HUES6 (cell line): Measurements from ENCODE around the gene ZNF366.

Experiments
- H3K27ac ChIP-seq: 2 replicates; pipeline ENCODE4 v1.7.0; 2013; ENCODE audit warnings: low read depth, mild to moderate bottlenecking, low read length, inconsistent platforms
- H3K27me3 ChIP-seq: 2 replicates; pipeline ENCODE4 v1.6.1; 2013; ENCODE audit warnings: low read length; ENCODE audit not compliant: control insufficient read depth, insufficient read depth
- H3K36me3 ChIP-seq: 2 replicates; pipeline ENCODE4 v1.6.1; 2013; ENCODE audit warnings: low read length; ENCODE audit not compliant: control insufficient read depth, insufficient read depth
- H3K4me1 ChIP-seq: 2 replicates; pipeline ENCODE4 v1.6.1; 2013; ENCODE audit warnings: low read length; ENCODE audit not compliant: control insufficient read depth, insufficient read depth
- H3K4me3 ChIP-seq: 2 replicates; pipeline ENCODE4 v1.5.1; 2013; ENCODE audit warnings: low read depth, low read length
- H3K9ac ChIP-seq: one replicate; pipeline ENCODE4 v1.6.1; 2013; ENCODE audit warnings: mild to moderate bottlenecking, low read length
- H3K9me3 ChIP-seq: 2 replicates; pipeline ENCODE4 v1.6.1; 2013; ENCODE audit warnings: low read depth, low read length; ENCODE audit not compliant: control insufficient read depth, insufficient read depth

Gene ZNF366

DNA sequence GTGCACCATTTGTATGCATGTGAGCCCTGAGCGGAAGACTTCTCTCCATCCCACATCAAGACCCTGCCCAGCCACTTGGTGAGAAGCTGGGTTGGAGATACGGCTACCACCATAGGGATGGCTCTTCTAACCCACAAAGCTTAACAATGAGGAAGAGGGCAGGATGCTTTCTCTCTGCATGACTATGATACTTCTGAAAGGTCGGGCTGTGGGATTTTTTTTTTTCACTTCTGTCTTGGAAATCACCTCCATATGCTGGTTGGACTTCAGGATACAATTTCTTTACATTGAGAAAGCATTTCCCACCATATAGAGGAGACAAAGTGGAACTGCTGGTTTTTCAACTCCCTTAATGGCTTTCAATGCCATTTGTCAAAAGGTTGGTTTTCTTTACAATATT is 30.5 kb downstream of the ZNF366 start:
- H3K4me3 ChIP-seq, result no peak overlapping the region
- H3K27ac ChIP-seq, result no peak overlapping the region
- H3K9me3 ChIP-seq, result no peaks in the 10 kb centered on the region
- H3K36me3 ChIP-seq, result no peaks in the 10 kb centered on the region
- no peaks in the 10 kb centered on the region for H3K4me1 ChIP-seq
- no peaks in the 10 kb centered on the region for H3K27me3 ChIP-seq
- no peak overlapping the region for H3K9ac ChIP-seq

DNA sequence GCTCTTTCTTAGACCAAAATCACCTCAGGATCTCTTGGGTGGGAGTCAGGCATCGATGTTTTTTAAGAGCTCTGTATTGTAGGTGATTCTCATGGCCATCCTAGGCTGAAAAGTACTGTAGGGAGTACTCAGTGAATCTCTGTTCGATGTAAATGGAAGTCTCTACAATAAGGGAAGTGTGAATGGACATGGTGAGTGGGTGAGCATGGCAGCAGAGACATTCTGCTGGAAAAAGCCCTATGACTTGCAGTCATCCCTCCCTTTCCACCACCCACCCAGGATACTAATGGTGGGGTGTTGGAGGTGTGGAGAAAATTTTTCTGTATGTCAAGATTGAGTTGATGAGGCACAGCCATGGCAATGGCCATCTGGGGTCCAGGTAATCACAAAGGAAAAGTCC is 30.9 kb downstream of the ZNF366 start:
- H3K9ac ChIP-seq, result no peak overlapping the region
- no peaks in the 10 kb centered on the region for H3K4me1 ChIP-seq
- H3K27ac ChIP-seq, result no peak overlapping the region
- no peaks in the 10 kb centered on the region for H3K36me3 ChIP-seq
- no peaks in the 10 kb centered on the region for H3K27me3 ChIP-seq
- no peaks in the 10 kb centered on the region for H3K9me3 ChIP-seq
- H3K4me3 ChIP-seq, result no peak overlapping the region

DNA sequence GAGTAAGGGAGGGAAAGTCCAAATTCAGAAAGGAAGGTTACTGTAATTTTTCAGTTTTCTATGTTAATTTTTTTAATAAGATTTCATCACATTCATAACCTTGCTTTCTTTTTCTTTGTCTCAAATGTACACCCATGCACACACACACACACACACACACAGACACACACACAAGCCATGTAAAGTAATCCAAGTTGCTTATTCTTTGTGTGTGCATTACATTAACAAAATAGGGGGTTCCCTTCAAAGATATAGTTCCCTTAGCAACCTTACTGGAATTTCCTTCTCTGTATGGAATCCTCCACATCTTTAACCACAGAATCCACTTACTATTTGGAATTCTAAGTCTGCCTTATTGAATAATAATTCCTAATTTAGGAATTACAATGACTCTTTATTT is 32.7 kb downstream of the ZNF366 start:
- Histone ChIP-seq H3K4me3 (no peak overlapping the region), H3K9ac (no peak overlapping the region), H3K4me1 (no peaks in the 10 kb centered on the region), H3K27ac (no peak overlapping the region), H3K9me3 (no peaks in the 10 kb centered on the region), H3K27me3 (no peaks in the 10 kb centered on the region), H3K36me3 (no peaks in the 10 kb centered on the region)

DNA sequence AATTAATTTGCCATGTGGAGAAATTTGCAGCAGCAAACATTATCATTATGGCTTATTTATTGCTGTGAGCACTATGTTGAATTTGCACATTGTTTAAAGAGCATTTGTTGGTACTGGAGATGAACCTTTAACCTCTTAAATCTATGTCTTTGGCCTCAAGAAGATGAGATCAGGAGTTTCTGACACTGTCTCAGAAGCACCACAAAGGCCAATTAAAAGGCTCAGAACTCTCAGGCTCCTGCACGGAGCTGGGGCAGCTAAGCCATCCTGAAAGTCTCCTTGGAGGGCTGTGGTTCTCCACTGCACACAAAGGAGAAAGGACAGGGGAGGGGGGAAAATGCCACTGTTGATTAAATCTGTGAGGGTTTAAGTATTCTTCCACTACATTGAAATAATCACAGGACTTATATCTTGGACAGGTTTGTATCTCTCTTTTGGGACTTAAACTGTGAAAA is 33.1 kb downstream of the ZNF366 start:
- Histone ChIP-seq H3K4me1 (no peaks in the 10 kb centered on the region), H3K36me3 (no peaks in the 10 kb centered on the region), H3K4me3 (no peak overlapping the region), H3K27me3 (no peaks in the 10 kb centered on the region), H3K27ac (no peak overlapping the region), H3K9me3 (no peaks in the 10 kb centered on the region), H3K9ac (no peak overlapping the region)

DNA sequence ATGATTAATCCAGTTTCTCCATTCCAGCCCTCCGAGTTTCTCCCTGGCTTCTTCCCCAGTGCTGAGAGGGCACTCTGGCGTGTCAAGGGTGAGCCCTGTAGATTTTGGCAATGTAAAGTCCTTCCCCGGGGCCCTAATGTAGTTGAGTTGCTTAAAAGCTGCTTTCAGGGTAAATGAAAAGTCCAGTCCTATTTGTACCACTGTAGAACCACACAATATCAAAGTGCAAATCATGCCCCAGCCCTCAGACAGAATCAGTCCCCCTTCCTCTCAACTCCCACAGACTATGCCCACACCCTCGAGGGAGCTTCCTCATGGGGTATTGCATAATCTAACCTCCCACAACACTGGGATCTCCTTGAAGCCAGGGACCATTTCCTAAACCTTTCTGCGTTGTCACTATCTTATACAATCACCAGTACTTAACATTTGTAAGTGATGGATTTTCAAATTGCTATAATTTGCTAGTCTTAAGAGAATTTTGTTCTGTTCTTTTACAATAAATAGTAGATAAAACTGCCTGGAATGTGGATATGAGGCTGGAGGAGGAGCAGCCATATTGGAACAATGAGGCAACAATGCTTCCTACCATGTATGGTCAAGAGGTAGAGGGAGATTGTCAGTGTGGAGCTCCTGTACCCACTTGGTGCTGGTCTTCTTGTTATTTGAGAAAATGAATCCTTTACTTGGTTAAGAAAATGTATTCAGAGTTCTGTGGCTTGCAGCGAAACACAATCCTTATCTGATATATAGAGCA is 34.4 kb downstream of the ZNF366 start:
- Histone ChIP-seq H3K9me3 (no peaks in the 10 kb centered on the region), H3K4me3 (no peak overlapping the region), H3K9ac (no peak overlapping the region), H3K4me1 (no peaks in the 10 kb centered on the region), H3K27ac (no peak overlapping the region), H3K36me3 (no peaks in the 10 kb centered on the region), H3K27me3 (no peaks in the 10 kb centered on the region)

DNA sequence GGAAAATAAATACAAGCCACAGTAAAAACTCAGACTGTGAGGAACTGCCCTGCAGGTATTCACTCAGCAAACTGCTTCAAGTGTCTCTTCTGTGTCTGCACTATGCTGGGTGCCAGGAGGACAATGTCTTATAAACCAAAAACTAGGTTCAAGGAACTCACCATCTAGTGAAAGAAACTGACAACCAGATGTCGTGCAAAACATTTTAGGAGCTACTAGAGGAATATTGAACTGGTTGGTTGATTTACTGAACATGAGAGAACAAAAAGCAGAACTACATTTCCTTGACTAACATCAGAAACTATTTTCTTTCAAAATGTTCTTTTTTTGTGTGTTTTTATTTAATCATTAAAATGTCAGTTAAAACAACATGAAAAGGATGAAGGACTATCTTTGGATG is 35.2 kb downstream of the ZNF366 start:
- H3K4me3 ChIP-seq, result no peak overlapping the region
- no peaks in the 10 kb centered on the region for H3K27me3 ChIP-seq
- no peaks in the 10 kb centered on the region for H3K4me1 ChIP-seq
- H3K27ac ChIP-seq, result no peak overlapping the region
- H3K9ac ChIP-seq, result no peak overlapping the region
- H3K36me3 ChIP-seq, result no peaks in the 10 kb centered on the region
- H3K9me3 ChIP-seq, result no peaks in the 10 kb centered on the region

DNA sequence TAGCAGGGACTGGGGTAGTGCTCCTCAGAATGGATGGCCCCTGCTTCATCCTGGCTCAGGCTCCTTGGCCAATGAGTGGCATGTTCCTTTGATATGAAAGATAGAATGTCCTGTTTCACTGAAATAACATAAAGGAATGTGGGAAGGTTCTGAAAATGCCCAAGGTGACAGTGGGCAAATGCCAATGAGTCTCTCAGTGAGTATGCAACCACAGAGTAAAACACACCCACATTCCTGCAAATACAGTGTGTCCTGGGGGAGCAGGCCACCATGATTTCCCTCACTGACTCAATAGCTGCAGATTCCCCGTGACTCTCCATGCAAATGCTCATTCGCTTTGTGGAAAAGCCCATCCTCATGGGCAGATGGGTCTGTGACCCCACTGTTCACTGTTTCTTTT is 36.4 kb downstream of the ZNF366 start:
- Histone ChIP-seq H3K9me3 (no peaks in the 10 kb centered on the region), H3K27me3 (no peaks in the 10 kb centered on the region), H3K4me1 (no peaks in the 10 kb centered on the region), H3K36me3 (no peaks in the 10 kb centered on the region), H3K27ac (no peak overlapping the region), H3K4me3 (no peak overlapping the region), H3K9ac (no peak overlapping the region)

DNA sequence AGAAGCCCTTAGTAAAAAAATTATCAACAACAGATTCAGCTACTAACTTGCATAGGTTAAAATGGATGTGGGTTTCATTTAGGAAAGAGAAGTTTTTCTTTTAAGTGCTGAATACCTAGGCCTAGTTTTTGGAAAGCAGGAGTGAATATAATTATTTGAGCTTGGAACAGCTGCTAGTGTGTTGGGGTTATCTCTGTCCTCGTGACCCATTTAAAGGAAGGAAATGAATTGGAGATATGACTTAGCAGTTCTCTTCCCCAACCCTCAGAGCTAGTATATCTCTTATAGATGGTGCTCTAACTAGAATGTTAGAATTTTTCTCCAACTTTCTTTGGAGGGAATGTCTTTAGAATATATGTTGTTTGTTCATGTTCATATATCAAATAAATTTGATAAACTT is 38.6 kb downstream of the ZNF366 start:
- no peaks in the 10 kb centered on the region for H3K36me3 ChIP-seq
- no peak overlapping the region for H3K27ac ChIP-seq
- H3K9me3 ChIP-seq, result no peaks in the 10 kb centered on the region
- no peak overlapping the region for H3K9ac ChIP-seq
- H3K4me1 ChIP-seq, result no peaks in the 10 kb centered on the region
- H3K4me3 ChIP-seq, result no peak overlapping the region
- no peaks in the 10 kb centered on the region for H3K27me3 ChIP-seq

DNA sequence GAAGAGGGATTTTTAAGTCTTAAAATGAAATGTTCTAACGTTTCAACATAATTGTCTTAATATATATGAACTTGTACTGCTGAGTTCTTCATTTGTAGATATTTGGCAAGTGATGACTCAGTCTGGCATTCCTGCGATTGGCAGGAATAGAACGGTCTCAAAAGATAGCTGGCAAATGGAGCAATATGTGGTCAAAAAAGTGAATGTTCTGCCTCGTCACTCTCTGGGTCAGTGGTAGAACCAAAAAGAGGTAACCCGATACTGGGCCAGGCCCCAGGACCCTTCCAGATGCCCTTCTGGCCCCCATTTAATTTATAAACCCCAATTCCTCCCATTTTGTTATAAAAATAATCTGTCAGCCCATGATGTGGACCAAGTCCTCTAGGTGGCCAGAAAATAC is 39.2 kb downstream of the ZNF366 start:
- Histone ChIP-seq H3K27ac (no peak overlapping the region), H3K9ac (no peak overlapping the region), H3K4me1 (no peaks in the 10 kb centered on the region), H3K27me3 (no peaks in the 10 kb centered on the region), H3K36me3 (no peaks in the 10 kb centered on the region), H3K4me3 (no peak overlapping the region), H3K9me3 (no peaks in the 10 kb centered on the region)

DNA sequence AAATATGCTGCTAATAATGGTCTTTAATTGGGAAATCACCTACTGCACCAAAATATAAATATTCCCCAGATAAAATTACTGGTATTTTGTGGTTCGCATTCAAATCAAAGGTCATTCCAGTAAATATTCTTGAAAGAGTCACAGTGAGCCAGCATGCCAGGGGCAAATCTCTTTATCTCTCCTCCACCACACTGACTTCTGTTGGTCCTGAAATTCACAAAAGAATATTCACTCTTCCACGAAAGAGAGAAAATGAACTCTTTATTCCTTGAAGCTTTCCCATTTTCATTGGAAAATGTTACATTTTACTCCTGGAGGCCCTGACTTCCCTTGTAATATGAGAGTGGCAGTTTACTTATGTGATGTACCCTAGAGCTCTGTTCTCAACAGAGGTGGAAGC is 39.7 kb downstream of the ZNF366 start:
- H3K9me3 ChIP-seq, result no peaks in the 10 kb centered on the region

DNA sequence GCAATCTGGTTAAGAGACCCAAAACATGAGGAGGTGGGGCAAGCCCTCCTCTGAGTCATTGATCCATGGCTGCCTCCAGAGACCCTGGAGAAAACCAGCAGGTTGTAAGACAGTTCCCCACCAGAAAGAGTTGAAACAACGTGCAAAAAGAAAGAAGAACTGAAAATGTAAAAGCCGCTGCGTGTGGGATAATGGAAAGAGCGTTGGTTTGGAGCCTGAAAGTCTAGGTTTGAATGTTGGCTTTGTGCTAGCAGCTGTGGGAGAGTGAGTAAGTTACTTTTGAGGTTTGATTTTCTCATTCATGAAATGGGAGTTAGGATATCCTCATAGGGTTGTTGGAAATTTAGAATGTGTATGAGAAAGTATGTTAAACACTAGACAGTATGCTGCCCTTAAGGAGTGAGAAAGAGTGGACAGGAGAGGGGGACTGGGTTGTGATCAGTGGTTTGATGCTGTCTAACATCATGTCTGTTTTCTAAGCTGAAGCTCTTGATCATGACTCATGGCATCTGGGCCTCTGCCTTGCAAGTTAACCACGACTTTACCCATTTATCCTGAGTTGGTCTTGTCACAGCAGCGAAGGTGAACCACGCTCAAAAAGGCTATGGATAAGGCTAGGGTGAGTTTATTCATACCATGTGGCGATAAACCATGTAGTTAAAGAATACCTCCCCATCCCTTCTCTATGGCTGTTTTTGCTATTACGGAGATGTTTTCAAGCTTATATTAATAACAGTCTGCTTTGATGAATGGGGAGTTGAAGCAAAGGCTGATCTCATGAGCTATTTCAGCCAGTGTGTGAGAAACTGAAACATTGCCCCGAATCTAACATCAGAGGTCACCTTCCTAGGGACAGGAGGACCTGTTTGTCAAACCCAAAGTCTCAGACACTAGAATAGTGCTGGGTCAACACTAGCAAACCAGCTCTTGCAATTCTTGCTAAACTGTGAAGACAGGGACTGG is 41.3 kb downstream of the ZNF366 start:
- Histone ChIP-seq H3K9me3 (no peaks in the 10 kb centered on the region), H3K27me3 (no peaks in the 10 kb centered on the region), H3K36me3 (no peaks in the 10 kb centered on the region), H3K4me3 (no peak overlapping the region), H3K9ac (no peak overlapping the region), H3K4me1 (no peaks in the 10 kb centered on the region), H3K27ac (no peak overlapping the region)

More for the DNA sequence above, 39.7 kb downstream of the ZNF366 start:
- Histone ChIP-seq H3K27ac (no peak overlapping the region), H3K4me1 (no peaks in the 10 kb centered on the region), H3K27me3 (no peaks in the 10 kb centered on the region), H3K4me3 (no peak overlapping the region), H3K9ac (no peak overlapping the region), H3K36me3 (no peaks in the 10 kb centered on the region)
